HEK293 (cell line): ENCODE results near the gene TUG1.

Source experiments
- CTCF ChIA-PET: fragments of 350-600 bp; formaldehyde crosslinking; extraction: SDS; loops from one replicate; lab custom pipeline; 2021; ENCODE audit warnings: antibody characterized with exemption; lab: Yijun Ruan, JAX
- POLR2A ChIA-PET: fragments of 300-600 bp; formaldehyde crosslinking; extraction: SDS; loops from one replicate; lab custom pipeline; 2020; ENCODE audit warnings: antibody characterized with exemption, inconsistent platforms; lab: Yijun Ruan, JAX
- H3K27ac ChIP-seq: fragments of 200-500 bp; sonication (Bioruptor generic); 2 replicates; pipeline ENCODE4 v1.5.1; 2014; ENCODE audit warnings: low read depth, low read length, control low read depth, inconsistent platforms; ENCODE audit errors: extremely low read depth
- H3K36me3 ChIP-seq, 2 experiments: fragments of 200-500 bp in 1 of 2; sonication (Bioruptor generic) in 1 of 2; 1 replicate in 1 of 2; 2 replicates in 1 of 2; pipeline ENCODE4 v1.5.1; 2014 to 2017; ENCODE audit warnings: inconsistent platforms in 2 of 2, low read length in 2 of 2; ENCODE audit not compliant: control insufficient read depth in 2 of 2, insufficient read depth in 1 of 2
- H3K4me1 ChIP-seq: fragments of 200-500 bp; sonication (Bioruptor generic); 2 replicates; pipeline ENCODE4 v1.5.1; 2014; ENCODE audit warnings: mild to moderate bottlenecking, low read length, inconsistent platforms; ENCODE audit not compliant: control insufficient read depth, insufficient read depth
- H3K4me3 ChIP-seq: 2 replicates; pipeline ENCODE4 v1.5.1; 2011; ENCODE audit warnings: low read depth, mild to moderate bottlenecking, control low read depth, low read length, moderate library complexity
- H3K9me3 ChIP-seq: fragments of 200-500 bp; sonication (Bioruptor generic); 2 replicates; pipeline ENCODE4 v1.5.1; 2014; ENCODE audit warnings: low read depth, low read length, inconsistent platforms; ENCODE audit not compliant: control insufficient read depth, insufficient read depth
- GLIS1 ChIP-seq: fragments of 450-650 bp; formaldehyde crosslinking; IDR thresholded peaks from 2 replicates; pipeline ENCODE4 v1.5.1; 2016; ENCODE audit warnings: missing biosample characterization, missing genetic modification characterization
- PRDM1 ChIP-seq: fragments of 450-650 bp; formaldehyde crosslinking; IDR thresholded peaks from 2 replicates; pipeline ENCODE4; 2016; ENCODE audit warnings: missing biosample characterization, missing genetic modification characterization
- PRDM10 ChIP-seq: fragments of 450-650 bp; formaldehyde crosslinking; IDR thresholded peaks from 2 replicates; pipeline ENCODE4 v1.5.1; 2016; ENCODE audit warnings: missing biosample characterization, missing genetic modification characterization
- PRDM2 ChIP-seq: fragments of 450-650 bp; formaldehyde crosslinking; IDR thresholded peaks from 2 replicates; pipeline ENCODE4 v1.5.1; 2016; ENCODE audit warnings: missing biosample characterization, missing genetic modification characterization, borderline replicate concordance
- RBAK ChIP-seq: fragments of 450-650 bp; formaldehyde crosslinking; IDR thresholded peaks from 2 replicates; pipeline ENCODE4 v1.5.1; 2016; ENCODE audit warnings: missing biosample characterization, missing genetic modification characterization
- TCF7L2 ChIP-seq: IDR thresholded peaks from 2 replicates; pipeline ENCODE4 v1.6.1; 2011; ENCODE audit warnings: low read depth, mild to moderate bottlenecking, inconsistent platforms, low read length, moderate library complexity, borderline replicate concordance
- YY2 ChIP-seq: fragments of 450-650 bp; formaldehyde crosslinking; IDR thresholded peaks from 2 replicates; pipeline ENCODE4 v1.5.1; 2016; ENCODE audit warnings: missing biosample characterization, missing genetic modification characterization
- ZNF280D ChIP-seq: fragments of 450-650 bp; formaldehyde crosslinking; IDR thresholded peaks from 2 replicates; pipeline ENCODE4 v1.5.1; 2016; ENCODE audit warnings: missing biosample characterization, missing genetic modification characterization
- ZNF354C ChIP-seq: fragments of 450-650 bp; formaldehyde crosslinking; IDR thresholded peaks from 2 replicates; pipeline ENCODE4 v1.5.1; 2016; ENCODE audit warnings: missing biosample characterization, missing genetic modification characterization, low read depth, borderline replicate concordance
- ZNF391 ChIP-seq: fragments of 450-650 bp; formaldehyde crosslinking; IDR thresholded peaks from 2 replicates; pipeline ENCODE4 v1.5.1; 2016; ENCODE audit warnings: low read depth, missing biosample characterization, missing genetic modification characterization, borderline replicate concordance
- ZNF48 ChIP-seq: fragments of 450-650 bp; formaldehyde crosslinking; IDR thresholded peaks from 2 replicates; pipeline ENCODE4 v1.5.1; 2016; ENCODE audit warnings: missing biosample characterization, missing genetic modification characterization
- ZNF514 ChIP-seq: fragments of 450-650 bp; formaldehyde crosslinking; IDR thresholded peaks from 2 replicates; pipeline ENCODE4 v1.5.1; 2016; ENCODE audit warnings: missing biosample characterization, missing genetic modification characterization
- ZNF624 ChIP-seq: fragments of 450-650 bp; formaldehyde crosslinking; IDR thresholded peaks from 2 replicates; pipeline ENCODE4 v1.5.1; 2017; ENCODE audit warnings: missing biosample characterization, missing genetic modification characterization
- ZNF639 ChIP-seq: fragments of 450-650 bp; formaldehyde crosslinking; IDR thresholded peaks from 2 replicates; pipeline ENCODE4 v1.5.1; 2016; ENCODE audit warnings: missing biosample characterization, missing genetic modification characterization
- ZNF692 ChIP-seq: fragments of 450-650 bp; formaldehyde crosslinking; IDR thresholded peaks from 2 replicates; pipeline ENCODE4 v1.5.1; 2016; ENCODE audit warnings: missing biosample characterization, missing genetic modification characterization
- ZXDB ChIP-seq: fragments of 450-650 bp; formaldehyde crosslinking; IDR thresholded peaks from 2 replicates; pipeline ENCODE4 v1.5.1; 2016; ENCODE audit warnings: missing biosample characterization, missing genetic modification characterization

The TUG1 gene

GRCh38 chr22:30930228-30930627 lies 38.8 kb upstream of the TUG1 start (continued):
- TF ChIP-seq ZNF48 (tag by site-specific recombination) = no peak
- TF ChIP-seq GLIS1 (tag by site-specific recombination) = no peak
- TF ChIP-seq TCF7L2 = no peak
- TF ChIP-seq ZNF624 (tag by site-specific recombination) = no peak
- no peak for TF ChIP-seq PRDM10 (tag by site-specific recombination)
- no peak for TF ChIP-seq ZNF692 (tag by site-specific recombination)
- TF ChIP-seq, all 188 proteins: peak for 0

GRCh38 chr22:30931541-30932300 lies 37.3 kb upstream of the TUG1 start:
- Histone ChIP-seq H3K27ac (no peak overlapping the region), H3K4me1 (no peaks in the 10 kb centered on the region), H3K4me3 (no peak overlapping the region), H3K9me3 (no peaks in the 10 kb centered on the region), H3K36me3 (peaks cover 63 to 95% of the 10 kb centered on the region in 2 experiments)
- ChIA-PET CTCF (interaction anchor here (0.7 to 4.6 kb wide), 3 partner anchors 11 to 17 kb away, joined by 3 to 35 read pairs (median 4); no protein-coding TSS in a partner anchor), POLR2A (interaction anchor here (0.5 kb wide), 1 partner anchor 196 kb away, joined by 5 read pairs; no protein-coding TSS in a partner anchor)
- TF ChIP-seq ZNF514 (tag by site-specific recombination) = no peak
- no peak for TF ChIP-seq RBAK (tag by site-specific recombination)
- no peak for TF ChIP-seq PRDM1
- no peak for TF ChIP-seq ZNF280D

GRCh38 chr22:30932661-30933060 lies 36.4 kb upstream of the TUG1 start:
- H3K27ac ChIP-seq = no peak overlapping the region
- H3K36me3 ChIP-seq = peaks cover 64 to 95% of the 10 kb centered on the region in 2 experiments
- no peaks in the 10 kb centered on the region for H3K4me1 ChIP-seq
- no peaks in the 10 kb centered on the region for H3K9me3 ChIP-seq
- ChIA-PET POLR2A (interaction anchor here (0.5 kb wide), 1 partner anchor 195 kb away, joined by 5 read pairs; no protein-coding TSS in a partner anchor), CTCF (interaction anchor here (4.6 kb wide), 1 partner anchor 12 kb away, joined by 35 read pairs; no protein-coding TSS in a partner anchor)
- no peak overlapping the region for H3K4me3 ChIP-seq
- no peak for TF ChIP-seq ZXDB (tag by site-specific recombination)
- TF ChIP-seq ZNF354C = no peak
- no peak for TF ChIP-seq ZNF639 (tag by site-specific recombination)
- no peak for TF ChIP-seq PRDM2 (tag by site-specific recombination)
- TF ChIP-seq YY2 (tag by site-specific recombination) = no peak
- no peak for TF ChIP-seq ZNF391 (tag by site-specific recombination)
